Neutrophil (primary cell): ENCODE results near the gene VSIG8.
"Not testable (repeated sequence)": the region's sequence is repeated elsewhere in the genome, so short reads cannot be mapped to it uniquely, and the experiment has no call there.

Source experiments
- H3K27ac ChIP-seq: fragments of 200-600 bp; sonication (generic); 2 replicates; pipeline ENCODE4 v1.5.1; 2016; ENCODE audit warnings: mild to moderate bottlenecking, moderate library complexity
- H3K27me3 ChIP-seq: fragments of 200-600 bp; sonication (generic); 2 replicates; pipeline ENCODE4 v1.6.0; 2016; ENCODE audit warnings: mild to moderate bottlenecking
- H3K36me3 ChIP-seq: fragments of 200-600 bp; sonication (generic); 2 replicates; pipeline ENCODE4 v1.5.1; 2017
- H3K4me1 ChIP-seq, 2 experiments: fragments of 200-600 bp in 1 of 2; sonication (generic) in 1 of 2; 1 replicate in 1 of 2; 2 replicates in 1 of 2; pipeline versions ENCODE4 v1.5.1 to v1.6.1; 2013 to 2016; ENCODE audit warnings: low read depth in 1 of 2, low read length in 1 of 2, mild to moderate bottlenecking in 1 of 2, moderate library complexity in 1 of 2; ENCODE audit not compliant: control insufficient read depth in 1 of 2, insufficient read depth in 1 of 2
- H3K4me3 ChIP-seq, 2 experiments: fragments of 200-600 bp in 1 of 2; sonication (generic) in 1 of 2; 1 replicate in 1 of 2; 2 replicates in 1 of 2; pipeline ENCODE4 v1.5.1; 2013 to 2016; ENCODE audit warnings: low read depth in 1 of 2, low read length in 1 of 2, mild to moderate bottlenecking in 1 of 2, moderate library complexity in 1 of 2
- H3K9me3 ChIP-seq: fragments of 200-600 bp; sonication (generic); 2 replicates; pipeline ENCODE4 v1.5.1; 2016
- CTCF ChIP-seq: fragments of 200-600 bp; sonication (generic); IDR thresholded peaks from 2 replicates; pipeline ENCODE4 v1.5.1; 2016; ENCODE audit warnings: antibody characterized with exemption

The VSIG8 gene

GRCh38 chr1:159902541-159902940 is 40.1 kb upstream of the VSIG8 start:
- H3K36me3 ChIP-seq: no peaks in the 10 kb centered on the region
- H3K27ac ChIP-seq: peak overlapping the region; percentile 83
- H3K4me1 ChIP-seq: peaks cover 56 to 58% of the 10 kb centered on the region in 2 experiments
- H3K27me3 ChIP-seq: no peaks in the 10 kb centered on the region
- TF ChIP-seq CTCF: no peak
- no peaks in the 10 kb centered on the region for H3K9me3 ChIP-seq
- H3K4me3 ChIP-seq: peak overlapping the region in 1 of 2 experiments; percentile 1

- Histone ChIP-seq H3K36me3 (no peaks in the 10 kb centered on the region), H3K4me3 (peak overlapping the region in 1 of 2 experiments; percentile 7), H3K9me3 (no peaks in the 10 kb centered on the region), H3K4me1 (peaks cover 71 to 75% of the 10 kb centered on the region in 2 experiments), H3K27me3 (no peaks in the 10 kb centered on the region), H3K27ac (peak overlapping the region; percentile 83)
- no peak for TF ChIP-seq CTCF
Observed at GRCh38 chr1:159900755-159901360, 38.4 kb upstream of the VSIG8 start.

GRCh38 chr1:159900086-159900680 is 37.7 kb upstream of the VSIG8 start, which contains the start of gene CFAP45:
Gene CFAP45 (minus strand): TSS chr1:159900165. CDS start chr1:159900098, 67 bp downstream.
- Histone ChIP-seq H3K4me1 (peaks cover 78 to 81% of the 10 kb centered on the region in 2 experiments), H3K27ac (peak within 1 kb of the TSS; percentile 93), H3K36me3 (no peaks in the 10 kb centered on the region), H3K27me3 (no peaks in the 10 kb centered on the region), H3K9me3 (no peaks in the 10 kb centered on the region), H3K4me3 (peak within 1 kb of the TSS; percentile 33 to 36)
- peak; percentile 28 for TF ChIP-seq CTCF

- not testable (repeated sequence) for H3K27me3 ChIP-seq, H3K36me3 ChIP-seq, H3K9me3 ChIP-seq
- peaks cover 81 to 84% of the 10 kb centered on the region in 2 experiments for H3K4me1 ChIP-seq
- H3K4me3 ChIP-seq: peak overlapping the region; percentile 33 to 36
- H3K27ac ChIP-seq: peak overlapping the region; percentile 83
Observed at GRCh38 chr1:159899634-159900033, 37.2 kb upstream of the VSIG8 start.

- Histone ChIP-seq H3K4me3 (no peak overlapping the region), H3K27ac (peak overlapping the region; percentile 93), H3K27me3 (no peaks in the 10 kb centered on the region), H3K4me1 (peaks cover 80 to 83% of the 10 kb centered on the region in 2 experiments), H3K36me3 (no peaks in the 10 kb centered on the region), H3K9me3 (no peaks in the 10 kb centered on the region)
- no peak for TF ChIP-seq CTCF
Observed at GRCh38 chr1:159898527-159898926, 36.1 kb upstream of the VSIG8 start.

GRCh38 chr1:159897962-159898361 is 35.5 kb upstream of the VSIG8 start:
- H3K4me1 ChIP-seq: peaks cover 76 to 77% of the 10 kb centered on the region in 2 experiments
- peak overlapping the region; percentile 93 for H3K27ac ChIP-seq
- H3K9me3 ChIP-seq: no peaks in the 10 kb centered on the region
- no peak overlapping the region for H3K4me3 ChIP-seq
- TF ChIP-seq CTCF: no peak
- H3K27me3 ChIP-seq: no peaks in the 10 kb centered on the region
- H3K36me3 ChIP-seq: no peaks in the 10 kb centered on the region
